Endothelial cell (in vitro differentiated cells): ENCODE results near the gene BRCC3. TPM values are rescaled to one million over a fixed set of nuclear protein-coding genes. Genes with fewer than 3 reads are reported as not detected.

Experiments
- DNase-seq: peaks from one replicate; pipeline ENCODE4 v3.0.0; 2021; ENCODE audit warnings: low spot score
- H3K27ac Mint-ChIP-seq: one replicate; pipeline ENCODE4 v1.8.0; 2021; ENCODE audit warnings: mixed read lengths, inconsistent platforms; ENCODE audit not compliant: unreplicated experiment
- H3K27me3 Mint-ChIP-seq: one replicate; pipeline ENCODE4 v1.8.0; 2021; ENCODE audit warnings: mild to moderate bottlenecking, moderate library complexity, mixed read lengths, inconsistent platforms; ENCODE audit not compliant: unreplicated experiment
- H3K36me3 Mint-ChIP-seq: one replicate; pipeline ENCODE4 v1.8.0; 2021; ENCODE audit warnings: mild to moderate bottlenecking, low read depth, mixed read lengths, inconsistent platforms; ENCODE audit not compliant: unreplicated experiment
- H3K4me1 Mint-ChIP-seq: one replicate; pipeline ENCODE4 v1.8.0; 2021; ENCODE audit warnings: mild to moderate bottlenecking, mixed read lengths, inconsistent platforms; ENCODE audit not compliant: unreplicated experiment
- H3K4me3 Mint-ChIP-seq: one replicate; pipeline ENCODE4 v1.8.0; 2021; ENCODE audit warnings: mild to moderate bottlenecking, mixed read lengths, inconsistent platforms; ENCODE audit not compliant: unreplicated experiment
- H3K9me3 Mint-ChIP-seq: one replicate; pipeline ENCODE4 v1.8.0; 2021; ENCODE audit warnings: mixed read lengths, inconsistent platforms; ENCODE audit not compliant: unreplicated experiment
- CTCF ChIP-seq: fragments of 200-600 bp; sonication (generic); IDR thresholded peaks from one replicate; pipeline ENCODE4 v1.5.0; 2021; ENCODE audit warnings: antibody characterized with exemption; ENCODE audit not compliant: unreplicated experiment
- total RNA-seq: library from RNA; stranded (reverse); fragmentation: NEBNext Ultra II Directional; extraction: Animal tissue kit (Norgen Biotek cat#: 25700); gene quantifications from one replicate; pipeline ENCODE4 v1.2.1, GENCODE V29; 2021; ENCODE audit not compliant: unreplicated experiment

BRCC3 gene
- total RNA-seq, 1 donor from 2014 or later: 42.5 TPM

- no peak overlapping the region for H3K27ac Mint-ChIP-seq
- H3K4me1 Mint-ChIP-seq: no peaks in the 10 kb centered on the region
- H3K27me3 Mint-ChIP-seq: no peaks in the 10 kb centered on the region
- peak; percentile 65 for TF ChIP-seq CTCF
- no peaks in the 10 kb centered on the region for H3K9me3 Mint-ChIP-seq
- DNase-seq: peak; percentile 57
- no peak overlapping the region for H3K4me3 Mint-ChIP-seq
- peaks cover 8% of the 10 kb centered on the region for H3K36me3 Mint-ChIP-seq
Measured at GRCh38 chrX:155056877-155057792, 14.2 kb upstream of the BRCC3 start.

GRCh38 chrX:155061760-155062159 lies 9.5 kb upstream of the BRCC3 start:
- Mint-ChIP-seq H3K27ac (no peak overlapping the region), H3K9me3 (no peaks in the 10 kb centered on the region), H3K27me3 (no peaks in the 10 kb centered on the region), H3K4me1 (no peaks in the 10 kb centered on the region), H3K36me3 (no peaks in the 10 kb centered on the region), H3K4me3 (no peak overlapping the region)
- no peak for DNase-seq
- no peak for TF ChIP-seq CTCF

GRCh38 chrX:155065035-155065734 lies 6.1 kb upstream of the BRCC3 start:
- H3K9me3 Mint-ChIP-seq: no peaks in the 10 kb centered on the region
- peaks cover 5% of the 10 kb centered on the region for H3K4me1 Mint-ChIP-seq
- no peak for DNase-seq
- H3K27me3 Mint-ChIP-seq: no peaks in the 10 kb centered on the region
- H3K27ac Mint-ChIP-seq: no peak overlapping the region
- no peak overlapping the region for H3K4me3 Mint-ChIP-seq
- TF ChIP-seq CTCF: no peak
- H3K36me3 Mint-ChIP-seq: peaks cover 3% of the 10 kb centered on the region

GRCh38 chrX:155068165-155068564 lies 3.1 kb upstream of the BRCC3 start:
- H3K27ac Mint-ChIP-seq: no peak overlapping the region
- H3K27me3 Mint-ChIP-seq: peaks cover 2% of the 10 kb centered on the region
- no peak overlapping the region for H3K4me3 Mint-ChIP-seq
- peaks cover 14% of the 10 kb centered on the region for H3K4me1 Mint-ChIP-seq
- peaks cover 10% of the 10 kb centered on the region for H3K36me3 Mint-ChIP-seq
- no peaks in the 10 kb centered on the region for H3K9me3 Mint-ChIP-seq
- TF ChIP-seq CTCF: no peak
- no peak for DNase-seq

GRCh38 chrX:155069414-155069813 lies 1.9 kb upstream of the BRCC3 start:
- DNase-seq: no peak
- Mint-ChIP-seq H3K9me3 (no peaks in the 10 kb centered on the region), H3K4me3 (no peak overlapping the region), H3K36me3 (peaks cover 23% of the 10 kb centered on the region), H3K4me1 (peaks cover 24% of the 10 kb centered on the region), H3K27ac (no peak overlapping the region), H3K27me3 (peaks cover 2% of the 10 kb centered on the region)
- no peak for TF ChIP-seq CTCF
